ENCODE measurements around the gene RNF225.
"Not testable (repeated sequence)": the region's sequence is repeated elsewhere in the genome, so short reads cannot be mapped to it uniquely, and the experiment has no call there.

RNF225 gene

GRCh38 chr19:58362272-58362994 lies 33.0 kb upstream of the RNF225 start, which contains the start of gene ZNF497:
TSS of gene ZNF497 (minus strand) at chr19:58362751. CDS start at chr19:58357635, 5,116 bp downstream.
- peak; percentile 96 for DNase-seq (ENCODE audit: low read depth)

- no peak for DNase-seq (ENCODE audit: low read depth)
Measured at GRCh38 chr19:58364146-58364545, 31.3 kb upstream of the RNF225 start.

GRCh38 chr19:58366585-58367430 lies 28.6 kb upstream of the RNF225 start:
- no peak for DNase-seq (ENCODE audit: low read depth)

GRCh38 chr19:58367698-58368454 lies 27.6 kb upstream of the RNF225 start:
- no peak for DNase-seq (ENCODE audit: low read depth)

- no peak for DNase-seq (ENCODE audit: low read depth)
Measured at GRCh38 chr19:58368561-58369360, 26.7 kb upstream of the RNF225 start.

- peak; percentile 25 for DNase-seq (ENCODE audit: low read depth)
Measured at GRCh38 chr19:58372311-58373133, 22.9 kb upstream of the RNF225 start.

- peak; percentile 17 for DNase-seq (ENCODE audit: low read depth)
Measured at GRCh38 chr19:58374200-58374599, 21.3 kb upstream of the RNF225 start.

- not testable (repeated sequence) for DNase-seq (ENCODE audit: low read depth)
Measured at GRCh38 chr19:58376724-58377123, 18.7 kb upstream of the RNF225 start.

GRCh38 chr19:58379246-58379645 lies 16.2 kb upstream of the RNF225 start:
- DNase-seq (ENCODE audit: low read depth), result no peak

- no peak for DNase-seq (ENCODE audit: low read depth)
Measured at GRCh38 chr19:58380037-58380661, 15.3 kb upstream of the RNF225 start.

- peak; percentile 100 for DNase-seq (ENCODE audit: low read depth)
Measured at GRCh38 chr19:58380662-58381459, 14.6 kb upstream of the RNF225 start, which contains the start of gene ZNF837. TSS of gene ZNF837 (minus strand) at chr19:58381030. CDS start at chr19:58369332, 11,698 bp downstream.

- DNase-seq (ENCODE audit: low read depth), result no peak
Measured at GRCh38 chr19:58381460-58382212, 13.8 kb upstream of the RNF225 start.

- no peak for DNase-seq (ENCODE audit: low read depth)
Measured at GRCh38 chr19:58382997-58383603, 12.4 kb upstream of the RNF225 start.

GRCh38 chr19:58385313-58385890 lies 10.1 kb upstream of the RNF225 start:
- no peak for DNase-seq (ENCODE audit: low read depth)

GRCh38 chr19:58385891-58386575 lies 9.4 kb upstream of the RNF225 start:
- no peak for DNase-seq (ENCODE audit: low read depth)

GRCh38 chr19:58386576-58387337 lies 8.7 kb upstream of the RNF225 start, which contains the start of gene RPS5:
TSS of gene RPS5 (plus strand) at chr19:58387269. CDS start at chr19:58388138, 869 bp downstream.
- peak; percentile 99 for DNase-seq (ENCODE audit: low read depth)

Measured in EH (cell line).